NCI-H226 (cell line): Measurements from ENCODE around the gene RFTN1.

Experiments used
- DNase-seq: peaks from one replicate; pipeline ENCODE4 v3.0.0-alpha.2; 2015

Gene RFTN1

GRCh38 chr3:16485395-16485992 is 28.0 kb downstream of the RFTN1 start:
- no peak for DNase-seq

- no peak for DNase-seq
These were observed 28.5 kb downstream of the RFTN1 start for GRCh38 chr3:16484984-16485383.

- peak; percentile 98 for DNase-seq
These were observed 29.3 kb downstream of the RFTN1 start for GRCh38 chr3:16484216-16484615.

GRCh38 chr3:16482770-16483531 is 30.5 kb downstream of the RFTN1 start:
- DNase-seq = no peak

- no peak for DNase-seq
These were observed 31.2 kb downstream of the RFTN1 start for GRCh38 chr3:16482194-16482769.

GRCh38 chr3:16481546-16481897 is 32.0 kb downstream of the RFTN1 start:
- DNase-seq = no peak

- DNase-seq = peak; percentile 83
These were observed 32.5 kb downstream of the RFTN1 start for GRCh38 chr3:16480861-16481545.

GRCh38 chr3:16478516-16478915 is 35.0 kb downstream of the RFTN1 start:
- DNase-seq = peak; percentile 100

GRCh38 chr3:16477521-16477920 is 36.0 kb downstream of the RFTN1 start:
- no peak for DNase-seq

GRCh38 chr3:16477056-16477455 is 36.4 kb downstream of the RFTN1 start:
- peak; percentile 75 for DNase-seq

GRCh38 chr3:16476636-16477035 is 36.9 kb downstream of the RFTN1 start:
- DNase-seq = peak; percentile 93

- DNase-seq = no peak
These were observed 37.7 kb downstream of the RFTN1 start for GRCh38 chr3:16475766-16476165.

- DNase-seq = no peak
These were observed 38.6 kb downstream of the RFTN1 start for GRCh38 chr3:16474920-16475319.

- DNase-seq = peak; percentile 83
These were observed 39.3 kb downstream of the RFTN1 start for GRCh38 chr3:16474216-16474615.

- no peak for DNase-seq
These were observed 40.9 kb downstream of the RFTN1 start for GRCh38 chr3:16472593-16472992.

GRCh38 chr3:16471897-16472296 is 41.6 kb downstream of the RFTN1 start:
- DNase-seq = no peak

- DNase-seq = no peak
These were observed 42.9 kb downstream of the RFTN1 start for GRCh38 chr3:16470590-16470989.

- peak; percentile 78 for DNase-seq
These were observed 45.0 kb downstream of the RFTN1 start for GRCh38 chr3:16468336-16469098.

GRCh38 chr3:16468002-16468335 is 45.5 kb downstream of the RFTN1 start:
- DNase-seq = peak; percentile 93

- no peak for DNase-seq
These were observed 46.1 kb downstream of the RFTN1 start for GRCh38 chr3:16467393-16467792.

- DNase-seq = no peak
These were observed 46.7 kb downstream of the RFTN1 start for GRCh38 chr3:16466822-16467221.

GRCh38 chr3:16464511-16465148 is 48.9 kb downstream of the RFTN1 start:
- DNase-seq = no peak

GRCh38 chr3:16463914-16464313 is 49.6 kb downstream of the RFTN1 start:
- DNase-seq = no peak
